Activated naive CD8-positive, alpha-beta T cell treated with anti-CD3 and anti-CD28 coated beads for 36 hours (primary cell): ENCODE data around the gene PLA2G4D. TPM values are rescaled to one million over a fixed set of nuclear protein-coding genes. Genes with fewer than 3 reads are reported as not detected.

ENCODE experiments used
- DNase-seq: peaks from one replicate; pipeline ENCODE4 v3.0.0; 2021
- H3K27ac Mint-ChIP-seq: one replicate; pipeline ENCODE4 v1.8.0; 2022; ENCODE audit warnings: mild to moderate bottlenecking, moderate library complexity, mixed read lengths
- H3K27me3 Mint-ChIP-seq: one replicate; pipeline ENCODE4 v1.8.0; 2022; ENCODE audit warnings: mild to moderate bottlenecking, mixed read lengths
- H3K36me3 Mint-ChIP-seq: one replicate; pipeline ENCODE4 v1.8.0; 2021; ENCODE audit warnings: mild to moderate bottlenecking, mixed read lengths
- H3K4me1 Mint-ChIP-seq: one replicate; pipeline ENCODE4 v1.8.0; 2021; ENCODE audit warnings: mixed read lengths
- H3K4me3 Mint-ChIP-seq: one replicate; pipeline ENCODE4 v1.8.0; 2022; ENCODE audit warnings: mild to moderate bottlenecking, moderate library complexity, mixed read lengths
- H3K9me3 Mint-ChIP-seq: one replicate; pipeline ENCODE4 v1.8.0; 2022; ENCODE audit warnings: mixed read lengths
- total RNA-seq, 2 experiments: library from RNA; stranded (reverse); gene quantifications; one replicate each; pipeline ENCODE4 v1.2.3, GENCODE V29; 2021

Gene PLA2G4D
- total RNA-seq, 2 experiments from 2014 or later, result not detected

GRCh38 chr15:42024303-42024702 lies 70.1 kb downstream of the PLA2G4D start:
- no peaks in the 10 kb centered on the region for H3K4me1 Mint-ChIP-seq
- no peak overlapping the region for H3K4me3 Mint-ChIP-seq
- H3K27me3 Mint-ChIP-seq, result peaks cover 9% of the 10 kb centered on the region
- no peaks in the 10 kb centered on the region for H3K36me3 Mint-ChIP-seq
- no peak overlapping the region for H3K27ac Mint-ChIP-seq
- no peak for DNase-seq
- H3K9me3 Mint-ChIP-seq, result no peaks in the 10 kb centered on the region

DNA sequence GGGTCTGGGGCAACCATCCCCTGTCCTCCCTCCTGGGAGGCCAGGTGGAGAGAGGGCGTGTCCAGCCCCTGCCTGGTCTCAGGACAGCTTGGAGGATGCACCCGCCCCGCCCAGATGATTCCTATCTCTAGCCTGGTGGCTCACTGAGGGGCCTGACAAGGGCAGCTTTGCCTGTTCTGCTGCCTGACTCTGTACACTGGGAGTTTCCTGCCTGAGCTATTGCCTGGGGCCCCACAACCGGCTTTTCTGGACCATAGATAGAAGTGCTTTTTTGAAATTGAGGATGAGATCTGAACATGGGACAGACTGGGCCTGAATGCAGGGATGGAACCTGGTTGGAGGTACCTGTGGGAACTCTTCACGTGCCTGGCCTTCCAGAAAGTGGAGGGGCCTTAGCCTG lies 72.8 kb downstream of the PLA2G4D start:
- no peak overlapping the region for H3K4me3 Mint-ChIP-seq
- no peak for DNase-seq
- H3K36me3 Mint-ChIP-seq, result no peaks in the 10 kb centered on the region
- peaks cover 6% of the 10 kb centered on the region for H3K27me3 Mint-ChIP-seq
- H3K4me1 Mint-ChIP-seq, result no peaks in the 10 kb centered on the region
- no peaks in the 10 kb centered on the region for H3K9me3 Mint-ChIP-seq
- H3K27ac Mint-ChIP-seq, result no peak overlapping the region

DNA sequence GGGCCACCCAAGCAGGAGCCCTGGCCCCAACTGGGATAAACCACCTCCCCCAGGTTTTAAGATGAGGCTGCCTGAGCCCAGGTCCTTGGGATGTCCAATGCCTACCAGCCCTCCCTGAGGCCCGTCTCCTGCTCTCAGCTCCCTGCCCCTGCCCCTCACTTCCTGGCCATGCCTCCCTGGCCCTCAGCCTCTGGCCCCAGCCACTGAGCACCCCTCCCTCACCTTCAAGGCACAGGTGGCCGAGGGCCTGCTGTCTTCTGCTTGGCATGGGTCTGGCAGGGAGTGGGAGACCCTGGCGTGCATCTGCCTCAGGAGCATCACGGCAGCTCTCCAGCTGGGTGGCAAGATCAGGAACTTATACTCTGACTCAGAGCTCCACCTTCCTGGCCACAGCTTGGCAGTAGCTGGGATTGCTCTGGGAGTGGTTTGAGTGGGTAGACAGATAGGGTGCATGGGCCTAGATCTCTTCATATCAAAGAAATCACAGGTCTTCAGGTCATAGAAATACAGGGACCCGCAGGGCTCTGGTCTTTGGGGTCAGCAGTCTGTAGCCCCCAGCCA lies 73.6 kb downstream of the PLA2G4D start, which contains the start of gene PLA2G4E:
TSS of gene PLA2G4E (minus strand) at position 330 of the 561 bp plus-strand sequence. CDS start at position 318, 12 bp downstream.
- Mint-ChIP-seq H3K36me3 (no peaks in the 10 kb centered on the region), H3K9me3 (no peaks in the 10 kb centered on the region), H3K27ac (no peak within 1 kb of the TSS), H3K27me3 (no peaks in the 10 kb centered on the region), H3K4me3 (no peak within 1 kb of the TSS), H3K4me1 (no peaks in the 10 kb centered on the region)
- no peak for DNase-seq

- no peak overlapping the region for H3K27ac Mint-ChIP-seq
- H3K9me3 Mint-ChIP-seq, result no peaks in the 10 kb centered on the region
- H3K36me3 Mint-ChIP-seq, result no peaks in the 10 kb centered on the region
- no peaks in the 10 kb centered on the region for H3K4me1 Mint-ChIP-seq
- H3K4me3 Mint-ChIP-seq, result no peak overlapping the region
- DNase-seq, result no peak
- no peaks in the 10 kb centered on the region for H3K27me3 Mint-ChIP-seq
Measured at GRCh38 chr15:42018306-42019224, 75.8 kb downstream of the PLA2G4D start.

Other genes starting within 250 kb of the PLA2G4D start
- under 1 TPM; 0.19 to 0.30 TPM for gene SPTBN5, start 200.5 kb downstream of the PLA2G4D start, total RNA-seq
- gene EHD4, start 122.0 kb downstream of the PLA2G4D start, total RNA-seq, result 10 to 100 TPM; 23.5 to 23.6 TPM
- not detected for gene PLA2G4E, start 73.5 kb downstream of the PLA2G4D start, total RNA-seq
- gene PLA2G4F, start 62.1 kb upstream of the PLA2G4D start, total RNA-seq, result not detected
- 10 to 100 TPM; 43.3 to 44.2 TPM for gene VPS39, start 113.7 kb upstream of the PLA2G4D start, total RNA-seq
- 10 to 100 TPM; 21.0 to 23.7 TPM for gene GANC, start 178.6 kb upstream of the PLA2G4D start, total RNA-seq
- gene TMEM87A, start 178.9 kb upstream of the PLA2G4D start, total RNA-seq, result 10 to 100 TPM; 34.8 to 35.8 TPM